Right renal cortex interstitium (tissue), 3 donors: ENCODE results near the gene HESX1. TPM values are rescaled to one million over a fixed set of nuclear protein-coding genes. Genes with fewer than 3 reads are reported as not detected.

Experiments used
- DNase-seq, 3 donors: peaks; one replicate each; pipeline ENCODE4 v3.0.0-alpha.2; 2013; ENCODE audit warnings: low read depth in 3 of 3, low spot score in 2 of 3
- polyA plus RNA-seq, 3 donors: library from polyadenylated mRNA; unstranded; fragments of 120-200 nt; gene quantifications; one replicate each; pipeline ENCODE4 v1.2.1, GENCODE V29; 2013; ENCODE audit not compliant: insufficient read length in 3 of 3

The HESX1 gene
- 1 to 10 TPM; 3.6 to 4.3 (median 3.7) TPM for polyA plus RNA-seq

DNA sequence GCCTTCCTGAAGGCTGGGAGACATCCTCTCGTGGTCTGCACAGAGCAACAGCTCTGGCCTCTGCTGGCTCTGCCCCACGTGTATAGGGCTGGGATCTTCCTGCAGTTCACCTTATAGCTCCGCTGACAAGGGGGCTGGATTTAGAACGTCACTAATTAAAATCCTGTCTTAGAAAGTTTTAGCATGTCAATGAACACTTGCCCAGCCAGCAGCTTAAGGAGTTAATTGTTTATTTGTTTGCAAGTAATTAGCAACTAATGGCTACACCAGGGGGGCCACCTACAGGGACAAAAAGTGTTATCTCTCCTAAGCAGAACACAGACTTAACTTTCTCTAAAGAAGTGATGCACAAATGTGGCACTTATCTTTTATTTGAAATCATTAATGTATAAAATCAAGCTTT is at the start of gene HESX1:
TSS of gene HESX1 (minus strand) at position 84 of the 403 bp plus-strand sequence. CDS start at position 24, 60 bp downstream.
- no peak for DNase-seq

DNA sequence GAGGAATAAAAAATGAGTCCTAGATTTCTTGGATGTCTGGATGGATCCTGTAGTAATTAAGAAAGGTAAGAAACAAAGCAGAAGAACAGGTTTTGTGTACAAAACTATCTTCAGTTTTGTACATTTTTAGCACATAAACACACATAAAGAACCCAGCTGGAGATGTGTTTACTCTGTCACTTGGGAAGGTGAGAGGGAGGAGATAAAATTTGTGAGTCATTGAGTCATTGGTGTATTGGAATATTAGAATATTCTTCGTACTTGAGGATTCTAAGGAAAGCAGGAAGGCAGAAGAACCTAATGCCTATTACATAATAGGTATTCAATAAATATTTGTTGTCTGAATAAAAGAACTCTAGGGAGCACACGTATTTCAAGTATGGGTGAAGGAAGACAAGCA is 45.2 kb upstream of the HESX1 start:
- no peak for DNase-seq

DNA sequence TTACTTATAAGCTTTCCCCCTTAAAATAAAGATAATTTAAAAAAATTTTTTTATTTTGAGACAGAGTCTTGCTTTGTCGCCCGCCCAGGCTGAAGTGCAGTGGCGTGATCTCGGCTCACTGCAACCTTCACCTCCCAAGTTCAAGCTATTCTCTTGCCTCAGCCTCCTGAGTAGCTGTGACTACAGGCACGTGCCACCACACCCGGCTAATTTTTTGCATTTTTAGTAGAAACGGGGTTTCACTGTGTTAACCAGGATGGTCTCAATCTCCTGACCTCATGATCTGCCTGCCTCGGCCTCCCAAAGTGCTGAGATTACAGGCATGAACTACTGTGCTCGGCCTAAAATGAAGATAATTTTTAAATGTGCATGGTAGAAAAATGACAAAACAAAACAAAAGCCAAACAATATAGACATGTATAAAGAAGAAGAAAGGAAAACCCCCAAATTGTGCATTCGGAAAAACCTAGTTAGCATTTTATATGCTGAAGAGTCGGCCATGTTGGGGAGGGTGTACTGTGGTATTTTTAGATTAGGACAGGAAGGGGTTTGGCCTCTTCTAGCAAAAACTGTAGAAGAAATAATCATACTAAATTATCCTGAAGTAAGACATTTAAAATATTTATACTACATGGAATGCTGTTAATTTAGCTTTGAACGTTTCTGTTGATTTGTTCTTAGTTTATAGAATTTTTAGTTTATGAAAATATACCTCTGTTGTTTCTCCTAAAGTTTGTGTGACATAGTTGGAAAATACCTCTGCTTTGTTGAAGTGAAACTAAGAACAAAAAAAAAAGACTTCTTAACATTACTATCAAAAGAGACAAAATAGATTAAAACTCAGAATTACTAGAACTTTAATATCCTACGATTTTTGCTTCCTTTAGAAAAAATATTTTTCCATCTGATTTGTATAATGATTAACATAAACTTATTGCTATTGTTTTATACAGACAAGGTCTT is 35.1 kb upstream of the HESX1 start:
- DNase-seq = no peak

DNA sequence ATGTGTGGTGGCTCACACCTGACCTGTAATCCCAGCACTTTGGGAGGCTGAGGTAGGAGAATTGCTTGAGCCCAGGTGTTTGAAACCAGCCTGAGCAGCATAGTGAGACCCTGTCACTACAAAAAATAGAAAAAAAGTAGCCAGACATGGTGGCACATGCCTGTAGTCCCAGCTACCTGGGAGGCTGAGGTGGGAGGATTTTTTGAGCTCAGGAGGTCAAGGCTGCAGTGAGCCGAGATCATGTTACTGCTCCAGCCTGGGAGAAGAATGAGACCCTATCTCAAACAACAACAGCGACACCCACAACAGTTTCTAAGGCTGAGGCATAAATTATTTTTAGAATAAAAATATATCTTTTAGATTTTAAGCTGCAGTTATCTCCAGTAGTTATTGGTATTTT is 34.0 kb upstream of the HESX1 start:
- DNase-seq = no peak

DNA sequence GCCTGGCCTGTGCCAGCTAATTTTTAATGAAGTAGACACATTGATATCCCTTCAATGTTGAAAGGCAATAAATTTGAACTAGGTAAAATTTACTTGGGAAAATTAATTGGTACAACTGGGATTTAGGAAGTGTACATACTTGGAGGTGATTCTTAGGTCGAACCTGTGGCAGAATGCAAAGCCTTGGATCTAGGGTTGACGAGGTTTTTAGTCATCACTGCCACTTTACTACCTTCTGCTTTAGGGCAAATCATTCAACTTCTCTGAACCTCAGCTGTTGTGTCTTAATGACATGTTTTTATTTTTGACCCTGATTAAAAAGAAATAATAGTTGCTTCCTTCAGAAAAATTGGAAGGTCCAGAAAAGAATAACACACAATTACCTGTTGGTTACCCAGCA is 30.2 kb upstream of the HESX1 start:
- DNase-seq = no peak

DNA sequence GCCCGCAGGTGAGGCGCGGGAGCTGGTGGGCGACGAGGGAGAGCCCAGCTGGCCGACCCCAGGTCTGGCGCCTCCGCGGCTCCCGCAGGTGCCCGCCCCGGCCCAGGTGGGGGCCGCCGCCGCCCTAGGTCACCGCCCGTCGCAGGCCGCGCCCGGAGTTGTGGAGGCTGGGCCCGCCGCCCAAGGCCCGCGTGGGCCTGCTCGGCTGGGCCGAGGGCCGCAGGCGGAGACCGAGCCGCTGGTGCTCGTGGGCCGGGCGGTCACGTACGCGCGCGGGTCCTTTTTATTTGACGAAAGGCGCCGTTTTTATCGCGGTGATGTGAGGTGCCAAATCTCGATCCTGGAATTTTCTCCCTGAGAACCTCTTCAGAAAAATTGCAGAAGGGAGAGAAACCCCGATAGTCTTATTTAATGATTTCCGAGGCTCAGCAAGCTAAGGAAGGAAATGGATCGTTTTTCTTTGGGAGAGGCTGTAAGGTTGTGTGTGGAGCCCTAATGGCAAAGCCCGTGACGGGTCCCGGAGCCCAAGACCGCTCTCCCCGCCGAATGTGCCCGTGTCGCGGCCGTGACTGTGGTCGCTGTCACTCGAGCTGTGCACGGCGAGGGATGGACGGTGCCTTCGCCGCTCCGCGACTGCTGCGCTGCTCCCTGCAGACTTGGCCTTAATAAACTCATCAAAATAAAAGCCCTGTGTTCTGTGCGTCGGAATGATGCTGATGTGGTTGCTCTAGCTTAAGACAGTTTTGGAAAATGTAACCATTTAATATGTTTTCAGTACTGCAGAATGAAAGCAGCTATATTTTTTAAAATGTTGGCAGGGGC is 28.4 kb upstream of the HESX1 start:
- DNase-seq = peak in 2 of 3 donors; percentile 42 to 52

DNA sequence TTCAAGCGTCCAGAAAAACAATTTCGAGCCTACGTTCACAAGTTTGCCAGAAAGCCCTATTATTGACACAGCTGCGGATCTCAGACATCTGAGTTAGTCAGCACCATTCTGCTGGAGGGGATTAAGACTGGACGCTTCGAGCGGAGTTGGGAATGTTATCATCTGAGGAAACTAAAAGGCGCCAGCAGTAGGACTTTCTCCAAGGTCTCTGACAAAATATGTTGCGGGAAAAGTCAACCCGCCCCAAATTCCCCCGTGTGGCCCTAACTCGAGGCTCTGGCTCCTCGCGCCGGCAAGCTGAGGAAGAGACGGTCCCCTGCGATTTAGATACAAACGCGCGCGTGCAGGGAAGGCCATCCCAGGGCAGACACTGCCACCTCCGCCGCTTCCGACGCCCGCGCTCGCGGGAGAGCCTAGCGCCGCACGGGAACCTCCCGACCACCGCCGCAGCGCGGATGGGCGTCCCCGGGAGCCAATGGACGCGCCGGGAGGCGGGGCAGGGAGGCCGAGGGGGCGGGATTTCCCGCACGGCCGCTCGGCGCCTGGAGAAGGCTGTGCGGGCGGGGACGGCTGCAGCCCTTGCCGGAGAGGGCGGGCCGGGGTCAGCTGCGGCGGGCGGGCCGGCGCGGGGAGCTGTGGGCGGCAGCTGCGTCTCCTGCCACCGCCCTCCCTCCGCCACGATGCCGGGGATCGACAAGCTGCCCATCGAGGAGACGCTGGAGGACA is 27.6 kb upstream of the HESX1 start, which contains the start of gene APPL1:
TSS of gene APPL1 (plus strand) at position 526 of the 726 bp plus-strand sequence. CDS start at position 681, 155 bp downstream.
- peak; percentile 69 to 86 (median 84) for DNase-seq

DNA sequence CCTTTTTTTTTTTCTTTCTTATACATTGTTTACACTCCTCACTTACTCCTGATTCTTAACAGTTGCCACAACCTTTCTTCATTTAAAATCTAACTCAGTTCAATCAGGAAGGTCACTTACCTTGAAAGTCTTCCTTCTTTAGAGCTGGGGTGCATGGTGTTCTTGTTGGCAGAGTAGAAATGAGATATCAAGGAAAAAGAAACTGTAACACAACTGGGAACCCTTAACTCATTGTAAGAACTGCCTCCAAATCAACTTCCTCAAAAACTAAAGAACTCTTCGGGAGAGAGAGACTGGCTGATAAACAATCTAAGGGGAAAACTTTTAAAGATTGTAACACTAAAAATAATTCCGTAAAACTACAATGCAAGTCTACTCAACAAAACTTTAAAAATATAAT is 26.4 kb upstream of the HESX1 start:
- no peak for DNase-seq

DNA sequence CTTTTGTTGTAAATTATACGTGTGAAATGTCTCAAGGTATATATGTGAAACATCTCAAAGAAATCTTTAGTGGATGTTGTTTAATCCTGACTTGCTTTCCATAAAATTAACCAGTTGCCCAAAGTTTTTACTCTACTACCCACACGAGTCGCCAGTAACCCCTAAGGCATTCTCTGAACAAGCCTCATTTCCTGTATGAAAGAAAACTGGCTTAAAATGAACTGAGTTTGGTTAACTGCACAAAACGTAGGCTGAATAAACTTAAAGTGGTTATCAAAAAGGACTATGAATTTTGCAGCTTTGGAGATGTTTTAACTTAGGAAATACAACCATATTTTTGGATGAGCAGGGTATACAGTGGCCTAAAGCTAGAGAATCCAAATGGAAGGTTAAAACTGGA is 25.1 kb upstream of the HESX1 start:
- DNase-seq = no peak

DNA sequence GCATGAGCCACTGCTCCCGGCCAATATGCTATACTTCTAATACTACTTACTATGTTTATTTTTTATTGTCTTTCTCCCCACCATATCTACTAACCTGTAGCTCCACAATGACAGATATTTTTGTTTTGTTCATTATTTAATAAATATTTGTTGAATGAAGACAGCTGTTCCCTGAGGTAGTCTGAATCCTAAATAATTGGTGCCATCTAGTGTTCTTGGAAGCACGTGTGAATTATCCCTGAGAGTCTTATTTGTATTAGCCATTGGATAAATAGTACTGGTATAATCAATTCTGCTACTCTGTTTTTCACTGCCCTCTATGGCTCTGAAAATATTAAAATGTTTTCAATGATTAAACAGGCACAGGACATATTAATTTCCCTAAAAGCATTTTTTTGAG is 22.1 kb upstream of the HESX1 start:
- DNase-seq = no peak

DNA sequence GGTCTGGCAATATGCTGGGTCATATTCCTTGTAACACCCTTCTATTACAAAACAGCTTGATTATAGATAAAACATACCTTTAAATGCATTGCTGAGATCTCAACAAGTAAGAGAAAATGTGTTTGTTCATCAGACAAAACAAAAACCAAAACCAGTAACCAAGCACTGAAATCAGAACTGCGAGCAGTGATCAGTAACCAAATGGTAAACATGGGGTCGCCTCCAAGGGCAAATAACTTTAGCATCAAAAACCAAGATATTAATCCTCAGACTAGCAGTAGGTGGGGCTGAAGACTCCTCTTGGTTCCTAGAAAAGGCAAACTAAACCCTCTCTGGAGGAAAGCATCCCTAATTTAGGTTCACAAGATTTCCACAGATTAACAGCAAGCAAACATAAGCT is 6.6 kb upstream of the HESX1 start:
- no peak for DNase-seq

DNA sequence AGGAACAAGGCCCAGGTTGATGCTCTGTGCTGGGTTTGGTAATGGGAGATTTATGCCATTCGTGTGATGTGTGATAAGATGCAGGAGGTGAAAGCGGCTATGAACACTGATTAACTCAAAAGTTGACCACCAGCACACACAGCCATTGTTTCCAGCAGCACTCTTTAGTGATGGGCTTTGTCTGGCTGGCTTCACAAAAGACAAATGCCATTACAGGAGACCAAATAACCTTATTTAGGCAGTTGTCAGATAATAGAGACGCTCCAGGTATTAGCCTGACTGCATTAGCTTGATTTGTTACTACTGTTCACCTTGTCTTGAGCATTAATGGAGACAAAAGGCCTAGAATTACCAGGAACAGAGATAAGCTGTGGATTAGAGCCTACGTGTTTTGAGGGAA is 5.1 kb downstream of the HESX1 start:
- DNase-seq = no peak

DNA sequence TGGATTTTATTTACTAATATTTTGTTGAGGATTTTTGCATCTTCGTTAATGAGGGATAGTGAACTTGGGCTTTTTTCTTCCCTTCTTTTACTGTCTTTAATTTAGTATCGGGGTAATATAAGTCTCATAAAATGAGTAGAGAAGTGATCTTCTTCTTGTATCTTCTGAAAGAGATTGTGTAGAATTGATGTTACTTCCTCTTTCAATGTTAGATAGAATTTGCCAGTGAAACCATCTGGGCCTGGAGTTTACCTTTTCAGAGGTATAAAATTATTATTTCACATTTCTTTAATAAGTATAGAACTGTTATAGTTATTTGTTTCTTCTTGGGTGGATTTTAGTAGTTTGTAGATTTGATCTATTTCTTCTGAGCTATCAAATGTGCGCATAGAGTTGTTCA is 7.8 kb downstream of the HESX1 start:
- DNase-seq = no peak

DNA sequence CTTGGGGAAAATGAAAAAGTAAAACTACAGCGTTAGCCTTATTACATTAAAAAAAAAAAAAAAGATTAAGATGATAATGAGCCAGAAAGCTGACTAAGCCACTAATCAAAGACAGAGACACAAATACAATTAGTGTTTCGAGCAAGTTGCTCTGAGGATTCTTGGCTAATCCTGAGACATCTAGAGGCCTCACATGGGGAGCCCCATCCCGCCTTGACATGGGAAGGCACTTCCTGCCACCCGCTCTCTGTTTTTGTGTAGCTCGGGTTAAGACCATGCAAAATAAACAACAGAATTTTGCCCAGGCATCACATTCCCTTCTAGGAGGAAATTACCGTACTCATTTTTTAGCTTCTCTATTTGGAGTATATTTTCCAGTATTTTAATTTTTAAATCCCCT is 15.3 kb downstream of the HESX1 start:
- no peak for DNase-seq

DNA sequence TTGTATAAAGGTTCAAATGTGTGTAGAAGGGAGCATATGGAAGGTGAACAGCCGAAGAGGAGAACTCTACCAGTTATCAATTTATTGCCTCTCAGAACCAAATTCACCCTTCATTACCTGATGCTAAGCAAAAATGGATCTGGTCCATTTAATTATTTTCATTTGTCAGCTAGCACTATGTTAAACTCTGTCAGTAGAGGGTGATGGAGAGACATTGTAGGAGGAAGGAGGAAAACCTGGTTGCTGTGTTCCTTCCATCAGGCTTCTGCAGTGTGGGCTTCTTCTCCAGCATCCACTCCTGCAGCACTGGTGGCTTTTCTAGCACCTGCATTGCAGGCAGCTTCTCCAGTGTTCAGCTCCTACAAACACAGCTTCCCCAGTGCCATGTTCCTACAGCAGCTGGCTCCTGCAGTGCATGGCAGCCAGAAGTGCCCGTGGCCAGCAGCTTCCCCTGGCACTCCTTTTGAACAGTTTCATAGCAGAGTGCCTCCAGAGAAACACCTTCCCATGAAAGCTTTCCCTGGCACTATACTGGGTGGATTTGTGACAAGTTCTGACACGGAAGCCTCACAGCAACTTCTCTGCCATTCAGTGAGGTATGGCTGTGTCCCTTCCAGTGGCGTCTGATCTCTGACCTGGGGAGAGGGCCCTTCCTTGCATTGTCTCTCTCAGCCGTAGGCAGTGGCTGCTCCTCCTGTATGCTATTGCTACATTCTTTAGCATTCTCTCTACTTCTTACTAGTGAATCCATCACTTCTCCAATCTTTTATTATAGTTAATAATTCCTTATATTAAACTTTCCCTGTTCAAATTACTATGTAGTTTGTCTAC is 20.0 kb downstream of the HESX1 start:
- no peak for DNase-seq

DNA sequence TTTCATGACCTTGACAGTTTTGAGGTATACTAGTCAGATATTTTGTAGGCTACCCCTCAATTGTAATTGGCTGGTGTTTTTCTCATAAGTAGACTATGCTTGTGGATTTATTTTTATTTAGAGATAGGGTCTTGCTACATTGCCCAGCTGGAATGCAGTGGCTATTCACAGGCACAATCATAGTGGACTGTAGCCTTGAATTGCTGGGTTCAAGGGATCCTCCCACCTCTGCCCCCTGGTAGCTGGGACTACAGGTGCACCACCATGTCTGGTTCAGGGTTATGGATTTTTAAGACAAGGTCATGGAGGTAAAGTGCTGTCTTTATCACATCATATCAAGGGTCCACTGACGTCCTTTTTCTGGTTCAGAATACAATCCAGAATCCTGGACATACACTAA is 23.7 kb downstream of the HESX1 start:
- DNase-seq = no peak

DNA sequence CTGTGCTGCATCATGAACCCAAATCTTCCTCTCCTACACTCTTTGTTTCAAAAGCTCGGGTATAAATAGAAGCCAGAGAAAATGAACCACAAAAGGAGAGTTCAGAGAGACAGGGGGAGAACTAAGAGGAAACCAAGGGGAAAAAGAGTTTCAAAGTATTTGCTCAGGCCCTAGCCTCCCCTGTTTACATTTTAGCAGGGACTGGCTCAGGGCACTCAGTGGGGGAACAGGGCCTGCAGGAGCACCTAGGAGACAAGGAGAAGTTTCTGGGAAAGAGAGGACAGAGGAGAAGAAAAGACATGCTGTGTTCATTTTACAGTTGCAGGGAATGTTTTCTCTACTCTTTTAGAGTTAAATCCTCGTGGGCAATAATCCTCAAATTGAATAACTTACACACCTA is 26.1 kb downstream of the HESX1 start:
- DNase-seq = no peak

DNA sequence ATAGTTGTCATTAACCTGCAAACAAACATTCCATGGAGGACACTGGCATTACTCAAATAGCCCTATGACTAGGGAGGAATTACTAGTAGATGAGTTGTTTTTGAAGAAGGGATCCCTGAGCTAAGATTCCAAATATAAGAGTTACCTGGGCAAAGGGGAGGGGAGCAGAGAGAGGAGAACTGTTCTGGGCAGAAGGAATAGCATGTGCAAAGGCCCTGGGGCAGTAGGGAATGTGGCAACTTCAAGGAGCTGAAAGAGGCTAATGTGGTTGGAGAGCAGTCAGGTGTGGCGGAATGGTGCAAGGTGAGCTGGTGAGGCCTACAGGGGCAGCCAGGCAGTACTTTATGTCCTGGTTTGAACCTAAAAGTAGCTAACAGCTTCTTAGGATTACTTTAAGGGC is 28.8 kb downstream of the HESX1 start:
- DNase-seq = no peak

DNA sequence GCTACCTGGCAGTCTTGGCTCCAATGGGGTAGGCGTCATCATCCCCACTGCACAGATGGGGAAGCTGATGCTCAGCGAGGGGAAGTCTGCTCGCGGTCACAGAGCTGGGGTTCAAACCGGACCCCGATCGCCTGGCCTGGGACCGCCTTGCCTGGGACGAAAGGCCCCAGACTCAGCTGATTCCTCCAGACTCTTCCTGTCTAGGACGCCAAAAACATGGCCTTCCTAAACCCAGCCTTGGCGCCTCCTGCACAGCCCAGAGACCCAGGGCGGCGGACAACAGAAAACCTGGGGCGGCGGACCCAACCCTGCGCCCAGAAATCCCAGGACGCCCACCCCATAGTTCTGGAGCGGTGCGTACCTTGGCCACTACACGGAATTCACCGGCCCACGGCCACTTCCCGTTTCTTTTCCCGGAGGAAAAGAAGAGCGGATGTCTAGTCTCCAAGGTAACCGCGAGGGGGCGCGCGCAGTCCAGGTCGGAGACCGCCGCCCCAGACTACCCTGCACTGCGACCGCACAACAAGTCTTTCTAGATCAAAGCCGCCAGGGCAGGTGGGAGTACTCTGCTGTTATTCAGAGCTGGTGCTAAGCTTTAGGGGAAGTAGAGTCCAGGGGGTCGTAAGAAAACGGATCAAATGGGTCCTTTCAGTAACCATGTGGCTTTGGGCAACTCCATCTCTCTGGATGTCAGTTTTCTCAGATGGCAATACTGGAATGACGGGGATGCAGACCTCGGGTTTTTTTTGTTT is 29.7 kb downstream of the HESX1 start:
- no peak for DNase-seq
